HepG2 (cell line): ENCODE results near the gene TOB2. TPM values are rescaled to one million over a fixed set of nuclear protein-coding genes. Genes with fewer than 3 reads are reported as not detected.

Experiments
- ATAC-seq: fragments of 200-7000 bp; cut with Tn5 transposase; 3 replicates; pipeline ENCODE4 v1.9.1; 2020; ENCODE audit warnings: mild to moderate bottlenecking, moderate library complexity
- BruUV-seq: library from RNA; stranded (reverse); fragments of 400-500 nt; replicated peaks from 2 replicates; lab custom pipeline; 2021; lab: Mats Ljungman, UMichigan
- CTCF ChIA-PET: fragments of 300-600 bp; formaldehyde crosslinking; extraction: SDS; loops from one replicate; lab custom pipeline; 2021; ENCODE audit warnings: low total read pairs, inconsistent platforms, low intra/inter-chr PET ratio; lab: Yijun Ruan, JAX
- POLR2A ChIA-PET: fragments of 350-600 bp; sonication (Branson Sonifier 250); formaldehyde crosslinking; loops from one replicate; lab custom pipeline; 2020; ENCODE audit warnings: antibody characterized with exemption, inconsistent platforms; lab: Yijun Ruan, JAX
- DNase-seq: peaks from one replicate; pipeline ENCODE4 v3.0.0-alpha.2; 2015; ENCODE audit warnings: low spot score
- FAIRE-seq: peaks from 3 replicates; lab custom pipeline; 2011; peaks lifted over from hg19 to GRCh38; lab: Jason Lieb, UNC
- H2AFZ ChIP-seq: one replicate; pipeline ENCODE4 v1.6.1; 2011; ENCODE audit warnings: low read length, inconsistent platforms
- H3K27ac ChIP-seq: fragments of 300-600 bp; 3 replicates; pipeline ENCODE4 v1.8.0; 2011; ENCODE audit warnings: mixed run types, mild to moderate bottlenecking, mixed read lengths, low read length, inconsistent platforms; ENCODE audit not compliant: insufficient read depth; ENCODE audit errors: extremely low read length
- H3K27me3 ChIP-seq, 2 experiments: fragments of 200-600 bp in 1 of 2; 2 replicates in 1 of 2; 3 replicates in 1 of 2; pipeline versions ENCODE4 v1.6.0 to v1.8.0; 2011; ENCODE audit warnings: low read length in 2 of 2, mild to moderate bottlenecking in 2 of 2, moderate library complexity in 2 of 2, inconsistent platforms in 1 of 2; ENCODE audit not compliant: insufficient read depth in 2 of 2, control insufficient read depth in 1 of 2
- H3K36me3 ChIP-seq, 2 experiments: fragments of 200-600 bp in 1 of 2; replicated peaks in 1 of 2; 2 replicates in 1 of 2; 3 replicates in 1 of 2; pipeline versions ENCODE4 v1.5.1 to v1.8.0; 2011; ENCODE audit warnings: low read length in 2 of 2, inconsistent platforms in 1 of 2; ENCODE audit not compliant: insufficient read depth in 2 of 2, control insufficient read depth in 1 of 2
- H3K4me1 ChIP-seq: 2 replicates; pipeline ENCODE4 v1.5.1; 2012; ENCODE audit warnings: low read length, inconsistent platforms; ENCODE audit not compliant: insufficient read depth
- H3K4me2 ChIP-seq: 2 replicates; pipeline ENCODE4 v1.6.0; 2011; ENCODE audit warnings: low read depth, low read length, inconsistent platforms
- H3K4me3 ChIP-seq, 3 experiments: fragments of 200-600 bp in 1 of 3; sonication (generic), shearing (Covaris generic) in 1 of 3; replicated peaks in 1 of 3; 2 replicates each; pipeline ENCODE4 v1.5.1; 2011 to 2016; ENCODE audit warnings: low read length in 3 of 3, inconsistent platforms in 2 of 3, low read depth in 2 of 3, mild to moderate bottlenecking in 2 of 3, control low read depth in 1 of 3, mixed read lengths in 1 of 3; ENCODE audit not compliant: insufficient read depth in 1 of 3
- H3K79me2 ChIP-seq: one replicate; pipeline ENCODE4 v1.6.1; 2011; ENCODE audit warnings: low read length, inconsistent platforms; ENCODE audit not compliant: insufficient read depth
- H3K9ac ChIP-seq: 2 replicates; pipeline ENCODE4 v1.6.0; 2011; ENCODE audit warnings: mild to moderate bottlenecking, low read depth, low read length, inconsistent platforms; ENCODE audit not compliant: insufficient read depth
- H3K9me3 ChIP-seq: 2 replicates; pipeline ENCODE4 v1.5.1; 2012; ENCODE audit warnings: mild to moderate bottlenecking, low read length
- H4K20me1 ChIP-seq: 2 replicates; pipeline ENCODE4 v1.6.0; 2011; ENCODE audit warnings: inconsistent platforms, mild to moderate bottlenecking, low read length, moderate library complexity; ENCODE audit not compliant: insufficient read depth
- CEBPB ChIP-seq: IDR thresholded peaks from 2 replicates; pipeline ENCODE4 v1.6.1; 2011; ENCODE audit warnings: low read depth, low read length, improper control_type of control experiment, borderline replicate concordance
- FOXP1 ChIP-seq, 2 experiments: fragments of 450-650 bp in 1 of 2; IDR thresholded peaks; 2 replicates each; pipeline ENCODE4 v1.6.1; 2017 to 2018; ENCODE audit warnings: antibody characterized with exemption in 1 of 2
- HOXA5 ChIP-seq: sonication (generic); formaldehyde crosslinking; IDR thresholded peaks from 2 replicates; pipeline ENCODE4 v1.4.0; 2020; ENCODE audit warnings: missing genetic modification reagents
- WGBS: methylation state at CpG from one replicate; pipeline ENCODE4 v1.1.6; 2017; ENCODE audit warnings: low lambda C conversion rate; 5-methylcytosine and 5-hydroxymethylcytosine counted together
- in situ Hi-C: cut with HindIII; loops from 2 replicates; pipeline ENCODE4 v1.10.0; 2017; ENCODE audit warnings: low pct_unique_long_range_greater_than_20kb; ENCODE audit not compliant: extremely low pct_ligation_motif_present
- intact Hi-C: fragments of 100-400 bp; cut with micrococcal nuclease; formaldehyde crosslinking; loops from one replicate; pipeline ENCODE4 v1.10.0; 2022; ENCODE audit not compliant: unreplicated experiment
- polyA plus RNA-seq, 8 experiments: library from polyadenylated mRNA; depleted of rRNA in 3 of 8; stranded (reverse) in 7 of 8; unstranded in 1 of 8; fragments of >200 nt; fragmentation: Illumina TruSeq in 4 of 8; extraction: Trizol in 4 of 8; gene quantifications; 2 replicates each; pipeline versions ENCODE4 v1.2.1 to v1.2.3, GENCODE V29; 2011 to 2016; ENCODE audit warnings: low read depth in 4 of 8, missing spikeins in 1 of 8, mixed read lengths in 1 of 8; ENCODE audit not compliant: insufficient read depth in 1 of 8
- total RNA-seq, 5 experiments: library from RNA; depleted of rRNA; stranded (reverse); fragments of >200 nt; fragmentation: Illumina TruSeq; extraction: Trizol; gene quantifications; 2 replicates each; pipeline ENCODE4 v1.2.3, GENCODE V29; 2016; ENCODE audit warnings: low read depth in 1 of 5
- TF ChIP-seq, protein P1 (sequence below): sonication (generic); formaldehyde crosslinking; IDR thresholded peaks from 2 replicates; pipeline ENCODE4 v1.5.1; 2020; ENCODE audit warnings: mild to moderate bottlenecking, missing genetic modification reagents, moderate library complexity

The TOB2 gene
- total and polyA plus RNA-seq, 2 of the 13 experiments (the other 11 are each of a cell fraction or from before 2014, with no cell fraction given), result 12.2 to 13.7 TPM

DNA sequence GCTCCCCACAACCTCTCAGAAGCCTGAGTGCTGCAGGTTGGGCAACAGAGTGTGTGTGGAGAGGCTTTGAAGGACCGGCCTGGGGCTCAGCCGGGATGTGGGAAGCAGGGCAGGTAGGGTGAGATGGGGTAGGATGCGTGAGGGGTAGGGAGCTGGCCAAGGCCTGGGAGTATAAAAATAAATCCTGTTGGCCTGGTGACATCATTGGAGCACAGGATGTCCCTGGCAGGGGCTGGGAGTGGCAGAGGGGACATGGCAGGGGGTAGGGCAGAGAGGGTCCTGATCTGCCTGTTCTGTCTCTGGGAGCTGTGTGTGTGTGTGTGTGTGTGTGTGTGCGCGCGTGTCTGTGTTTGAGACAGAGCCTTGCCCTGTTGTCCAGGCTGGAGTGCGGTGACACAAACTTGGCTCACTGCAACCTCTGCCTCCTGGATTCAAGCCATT is 36.3 kb downstream of the TOB2 start:
- Histone ChIP-seq H4K20me1 (no peaks in the 10 kb centered on the region), H3K27me3 (peaks cover 0 to 1% of the 10 kb centered on the region in 2 experiments; a peak in 2 of 5 replicates), H2AFZ (no peak overlapping the region), H3K27ac (no peak overlapping the region), H3K9ac (no peak overlapping the region), H3K4me2 (no peak overlapping the region; the same call in 1 of the 2 replicates), H3K79me2 (peaks cover 10% of the 10 kb centered on the region), H3K4me3 (no peak overlapping the region), H3K9me3 (no peaks in the 10 kb centered on the region), H3K36me3 (no peaks in the 10 kb centered on the region), H3K4me1 (peaks cover 55% of the 10 kb centered on the region)
- BruUV-seq, result no TSS peak
- in situ Hi-C loops, result no loop called here
- POLR2A ChIA-PET, result interaction anchor here (1.5 to 2.2 kb wide), 2 partner anchors 29 to 38 kb away, joined by 5 to 12 read pairs; partner anchors contain the start of gene TEF
- no peak for DNase-seq
- no peak for ATAC-seq
- TF ChIP-seq HOXA5 (CRISPR knock-in tag) (no peak), FOXP1 (IDR thresholded peaks at IDR 0.05) (no peak), FOXP1 (CRISPR knock-in tag; IDR thresholded peaks at IDR 0.05) (no peak), CEBPB (peak; percentile 15; the same call in 1 of the 2 replicates)
- TF ChIP-seq, protein P1, sequence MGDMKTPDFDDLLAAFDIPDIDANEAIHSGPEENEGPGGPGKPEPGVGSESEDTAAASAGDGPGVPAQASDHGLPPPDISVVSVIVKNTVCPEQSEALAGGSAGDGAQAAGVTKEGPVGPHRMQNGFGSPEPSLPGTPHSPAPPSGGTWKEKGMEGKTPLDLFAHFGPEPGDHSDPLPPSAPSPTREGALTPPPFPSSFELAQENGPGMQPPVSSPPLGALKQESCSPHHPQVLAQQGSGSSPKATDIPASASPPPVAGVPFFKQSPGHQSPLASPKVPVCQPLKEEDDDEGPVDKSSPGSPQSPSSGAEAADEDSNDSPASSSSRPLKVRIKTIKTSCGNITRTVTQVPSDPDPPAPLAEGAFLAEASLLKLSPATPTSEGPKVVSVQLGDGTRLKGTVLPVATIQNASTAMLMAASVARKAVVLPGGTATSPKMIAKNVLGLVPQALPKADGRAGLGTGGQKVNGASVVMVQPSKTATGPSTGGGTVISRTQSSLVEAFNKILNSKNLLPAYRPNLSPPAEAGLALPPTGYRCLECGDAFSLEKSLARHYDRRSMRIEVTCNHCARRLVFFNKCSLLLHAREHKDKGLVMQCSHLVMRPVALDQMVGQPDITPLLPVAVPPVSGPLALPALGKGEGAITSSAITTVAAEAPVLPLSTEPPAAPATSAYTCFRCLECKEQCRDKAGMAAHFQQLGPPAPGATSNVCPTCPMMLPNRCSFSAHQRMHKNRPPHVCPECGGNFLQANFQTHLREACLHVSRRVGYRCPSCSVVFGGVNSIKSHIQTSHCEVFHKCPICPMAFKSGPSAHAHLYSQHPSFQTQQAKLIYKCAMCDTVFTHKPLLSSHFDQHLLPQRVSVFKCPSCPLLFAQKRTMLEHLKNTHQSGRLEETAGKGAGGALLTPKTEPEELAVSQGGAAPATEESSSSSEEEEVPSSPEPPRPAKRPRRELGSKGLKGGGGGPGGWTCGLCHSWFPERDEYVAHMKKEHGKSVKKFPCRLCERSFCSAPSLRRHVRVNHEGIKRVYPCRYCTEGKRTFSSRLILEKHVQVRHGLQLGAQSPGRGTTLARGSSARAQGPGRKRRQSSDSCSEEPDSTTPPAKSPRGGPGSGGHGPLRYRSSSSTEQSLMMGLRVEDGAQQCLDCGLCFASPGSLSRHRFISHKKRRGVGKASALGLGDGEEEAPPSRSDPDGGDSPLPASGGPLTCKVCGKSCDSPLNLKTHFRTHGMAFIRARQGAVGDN (CRISPR knock-in tag), result peak; percentile 14; the same call in 1 of the 2 replicates
- FAIRE-seq, result no peak
- 7% methylated on average over 3 of the region's 7 CpGs for WGBS
- CTCF ChIA-PET, result no interaction called here
- intact Hi-C loops, result no loop called here
